Upper lobe of left lung (tissue), 6 donors: Measurements from ENCODE around the gene GALK1. TPM values are rescaled to one million over a fixed set of nuclear protein-coding genes. Genes with fewer than 3 reads are reported as not detected.

ENCODE experiments used
- ATAC-seq, 2 donors: fragments of 200-7000 bp; cut with Tn5 transposase; one replicate each; pipeline ENCODE4 v1.9.1; 2022; ENCODE audit warnings: mild to moderate bottlenecking in 2 of 2, moderate library complexity in 2 of 2; ENCODE audit not compliant: low FRiP score in 2 of 2
- DNase-seq, 2 donors: peaks; one replicate each; pipeline ENCODE4 v3.0.0-alpha.2; 2019 to 2020
- H3K27ac ChIP-seq, 4 donors: fragments of 200-600 bp; sonication (generic); one replicate each; pipeline ENCODE4 v1.5.1; 2016 to 2019
- H3K27me3 ChIP-seq, 4 donors: fragments of 200-600 bp; sonication (generic); one replicate each; pipeline ENCODE4 v1.5.1; 2017 to 2019
- H3K36me3 ChIP-seq, 4 donors: fragments of 200-600 bp; sonication (generic); one replicate each; pipeline ENCODE4 v1.5.1; 2016 to 2019
- H3K4me1 ChIP-seq, 4 donors: fragments of 200-600 bp; sonication (generic); one replicate each; pipeline ENCODE4 v1.5.1; 2018 to 2019
- H3K4me3 ChIP-seq, 4 donors: fragments of 200-600 bp; sonication (generic); one replicate each; pipeline ENCODE4 v1.5.1; 2017 to 2019; ENCODE audit warnings: mild to moderate bottlenecking in 2 of 4, moderate library complexity in 1 of 4
- H3K9me3 ChIP-seq, 4 donors: fragments of 200-600 bp; sonication (generic); one replicate each; pipeline ENCODE4 v1.5.1; 2018 to 2019
- EP300 ChIP-seq, 4 donors: sonication (generic); formaldehyde crosslinking; IDR thresholded peaks; one replicate each; pipeline ENCODE4 v1.5.1; 2017; ENCODE audit warnings: antibody characterized with exemption in 4 of 4, control low read depth in 2 of 4
- POLR2A ChIP-seq, 4 donors: fragments of 450-650 bp; IDR thresholded peaks; one replicate each; pipeline ENCODE4 v1.5.1; 2016 to 2017; ENCODE audit warnings: antibody characterized with exemption in 4 of 4, mild to moderate bottlenecking in 2 of 4
- POLR2AphosphoS5 ChIP-seq, 2 donors: sonication (generic); formaldehyde crosslinking; IDR thresholded peaks; one replicate each; pipeline ENCODE4 v1.5.1; 2017; ENCODE audit warnings: antibody characterized with exemption in 2 of 2
- WGBS, 2 donors: methylation state at CpG; one replicate each; pipeline ENCODE4 v1.1.5; 2017 to 2018; 5-methylcytosine and 5-hydroxymethylcytosine counted together
- total RNA-seq, 6 donors: library from RNA; depleted of rRNA in 4 of 6; stranded (reverse); fragments of >200 nt in 4 of 6; gene quantifications; one replicate each; pipeline versions ENCODE4 v1.1.0 to v1.2.1, GENCODE V29; 2016 to 2021
- TF ChIP-seq, protein P1 (sequence below), 6 experiments: fragments of 450-650 bp in 4 of 6; fragments of 200-600 bp in 2 of 6; sonication (generic) in 2 of 6; IDR thresholded peaks; one replicate each; pipeline ENCODE4 v1.5.1; 2016 to 2019; ENCODE audit warnings: antibody characterized with exemption in 6 of 6
- donor health status: DM: no; HTN: no; CAD: no; lungs with moderate emphysema.
- donor health status: DM: no; HTN: yes; CAD: no; lungs with severe emphysema.

Gene GALK1
- total RNA-seq, 6 donors from 2014 or later, result 18.9 to 65.7 (median 40.6) TPM

DNA sequence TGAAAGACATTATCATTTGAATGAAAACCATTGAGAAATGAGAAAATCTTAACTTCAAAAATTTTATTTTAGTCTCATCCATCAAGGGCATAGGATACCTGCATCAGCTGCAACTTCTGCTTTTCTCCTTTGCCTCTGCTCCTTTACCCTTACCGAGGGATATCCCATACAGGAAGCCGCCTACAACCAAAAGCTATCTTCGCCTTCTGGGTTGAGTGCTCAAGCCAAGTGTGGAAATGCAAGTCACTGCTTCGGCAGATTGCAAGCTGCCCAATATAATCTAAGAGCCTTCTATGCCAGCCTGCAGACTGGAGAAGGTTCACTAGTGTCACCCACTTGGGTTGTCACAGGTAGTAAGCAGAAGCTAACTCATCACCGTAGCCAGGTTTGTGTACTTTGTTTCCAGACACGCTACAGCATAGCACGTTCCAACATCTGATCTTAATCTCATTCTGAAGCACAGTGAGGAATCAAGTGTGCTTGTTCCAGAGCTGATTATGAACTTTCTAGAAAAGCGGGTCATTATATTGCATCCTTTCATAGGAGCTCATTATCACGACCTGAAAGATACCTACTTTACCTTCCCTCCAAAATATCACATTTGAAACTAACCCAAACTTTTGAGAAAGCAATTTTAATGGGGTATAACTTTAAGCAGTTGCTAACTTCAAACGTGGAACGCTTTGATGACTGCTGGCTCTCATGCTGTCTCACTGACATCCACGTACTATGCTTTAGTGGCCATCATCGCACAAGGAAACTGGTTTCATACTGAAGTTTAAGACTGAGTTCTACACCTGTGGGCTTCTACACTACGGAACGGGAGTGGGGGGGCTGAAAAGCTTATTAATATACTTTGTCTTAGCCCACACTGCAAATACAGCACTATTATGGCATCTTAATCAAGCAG lies 11.6 kb upstream of the GALK1 start:
- peak overlapping the region; percentile 89 to 97 (median 90) for H3K4me3 ChIP-seq
- H3K4me1 ChIP-seq, result peaks cover 25 to 43% (median 31%) of the 10 kb centered on the region in 4 donors
- WGBS, 2 donors, result 28 to 34% methylated on average over 15 of the region's 15 CpGs
- DNase-seq, result no peak
- ATAC-seq, result no peak
- H3K36me3 ChIP-seq, result peaks cover 11 to 52% (median 20%) of the 10 kb centered on the region in 4 donors
- no peaks in the 10 kb centered on the region for H3K9me3 ChIP-seq
- TF ChIP-seq POLR2AphosphoS5 (IDR thresholded peaks at IDR 0.05), result peak in 1 of 2 donors; percentile 70
- TF ChIP-seq EP300 (IDR thresholded peaks at IDR 0.05), result no peak
- TF ChIP-seq, protein P1, sequence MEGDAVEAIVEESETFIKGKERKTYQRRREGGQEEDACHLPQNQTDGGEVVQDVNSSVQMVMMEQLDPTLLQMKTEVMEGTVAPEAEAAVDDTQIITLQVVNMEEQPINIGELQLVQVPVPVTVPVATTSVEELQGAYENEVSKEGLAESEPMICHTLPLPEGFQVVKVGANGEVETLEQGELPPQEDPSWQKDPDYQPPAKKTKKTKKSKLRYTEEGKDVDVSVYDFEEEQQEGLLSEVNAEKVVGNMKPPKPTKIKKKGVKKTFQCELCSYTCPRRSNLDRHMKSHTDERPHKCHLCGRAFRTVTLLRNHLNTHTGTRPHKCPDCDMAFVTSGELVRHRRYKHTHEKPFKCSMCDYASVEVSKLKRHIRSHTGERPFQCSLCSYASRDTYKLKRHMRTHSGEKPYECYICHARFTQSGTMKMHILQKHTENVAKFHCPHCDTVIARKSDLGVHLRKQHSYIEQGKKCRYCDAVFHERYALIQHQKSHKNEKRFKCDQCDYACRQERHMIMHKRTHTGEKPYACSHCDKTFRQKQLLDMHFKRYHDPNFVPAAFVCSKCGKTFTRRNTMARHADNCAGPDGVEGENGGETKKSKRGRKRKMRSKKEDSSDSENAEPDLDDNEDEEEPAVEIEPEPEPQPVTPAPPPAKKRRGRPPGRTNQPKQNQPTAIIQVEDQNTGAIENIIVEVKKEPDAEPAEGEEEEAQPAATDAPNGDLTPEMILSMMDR (IDR thresholded peaks at IDR 0.05), result no peak
- TF ChIP-seq POLR2A (IDR thresholded peaks at IDR 0.05), result peak in 1 of 4 donors; percentile 5
- H3K27ac ChIP-seq, result peak overlapping the region in 3 of 4 donors; percentile 60 to 99 (median 99)
- no peaks in the 10 kb centered on the region for H3K27me3 ChIP-seq

DNA sequence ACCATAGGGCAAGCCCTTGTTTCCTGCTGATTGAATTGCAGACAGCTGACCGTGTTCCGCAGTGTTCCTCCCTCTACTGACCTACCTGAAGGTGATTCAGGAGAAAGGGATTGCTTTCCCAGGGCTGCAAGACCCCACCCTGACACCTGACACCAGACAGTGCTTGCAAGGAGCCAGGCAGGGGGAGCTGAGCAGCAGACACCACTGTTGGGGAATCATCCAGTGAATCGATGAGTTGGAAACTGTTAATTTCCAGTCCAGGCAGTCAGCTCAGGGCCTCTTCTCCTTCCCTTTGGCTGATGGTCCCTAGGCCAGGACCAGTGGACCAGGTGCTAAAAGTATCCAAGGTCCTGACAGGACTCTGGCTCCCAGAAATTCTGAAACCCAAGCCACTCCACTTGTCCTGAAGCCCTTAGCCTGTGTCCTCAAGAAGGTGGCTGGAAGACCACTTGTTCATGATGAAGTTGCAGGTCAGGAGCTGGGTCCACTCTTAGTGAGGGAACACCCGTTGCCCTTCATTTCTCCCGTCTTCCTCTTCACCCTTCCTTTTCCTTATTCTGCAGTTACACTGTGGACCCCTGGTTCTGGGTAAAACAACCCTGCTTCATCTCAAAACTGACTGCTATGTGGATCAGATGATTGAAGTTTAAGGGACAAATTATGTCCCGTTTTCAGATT lies 10.1 kb upstream of the GALK1 start:
- DNase-seq (no peak), ATAC-seq (peak in 1 of 2 donors; percentile 0)
- TF ChIP-seq POLR2AphosphoS5 (IDR thresholded peaks at IDR 0.05) (peak in 1 of 2 donors; percentile 58), EP300 (IDR thresholded peaks at IDR 0.05) (peak in 1 of 4 donors; percentile 4), POLR2A (IDR thresholded peaks at IDR 0.05) (peak in 1 of 4 donors; percentile 32)
- TF ChIP-seq, protein P1 (IDR thresholded peaks at IDR 0.05), result no peak
- Histone ChIP-seq H3K36me3 (peaks cover 11 to 52% (median 20%) of the 10 kb centered on the region in 4 donors), H3K4me3 (no peak overlapping the region), H3K4me1 (peaks cover 25 to 35% (median 28%) of the 10 kb centered on the region in 4 donors), H3K27me3 (no peaks in the 10 kb centered on the region), H3K27ac (peak overlapping the region; percentile 4 to 99 (median 80)), H3K9me3 (no peaks in the 10 kb centered on the region)
- WGBS, 2 donors, result 64 to 67% methylated on average over 5 to 6 of the region's 6 CpGs

DNA sequence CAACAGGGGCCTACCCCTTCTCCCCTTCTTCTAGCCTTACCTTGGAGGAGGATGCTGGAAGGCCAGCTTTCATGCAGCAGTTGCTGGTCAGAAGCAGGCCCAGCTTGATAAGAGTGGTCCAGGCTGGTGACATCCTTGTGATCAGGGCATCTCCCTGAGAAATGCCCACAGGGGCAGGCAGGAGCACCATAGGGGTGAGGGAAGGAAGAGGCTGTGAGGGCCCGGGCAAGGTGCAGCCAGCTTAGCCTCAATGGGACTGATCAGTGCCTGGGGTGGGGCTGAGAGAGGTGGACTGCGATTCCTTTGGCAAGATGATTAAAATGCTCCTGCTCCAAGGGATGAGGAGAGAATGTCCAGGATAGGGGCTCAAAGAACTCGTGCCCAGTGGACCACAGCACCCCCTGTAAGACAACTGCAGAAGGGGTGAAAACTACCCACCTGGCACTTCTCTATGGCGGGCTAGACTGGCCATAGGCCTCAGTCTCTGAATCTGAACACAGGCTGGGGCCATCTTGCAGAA lies 9.5 kb upstream of the GALK1 start:
- DNase-seq (peak in 1 of 2 donors; percentile 21), ATAC-seq (peak in 1 of 2 donors; percentile 52)
- Histone ChIP-seq H3K36me3 (peaks cover 11 to 52% (median 20%) of the 10 kb centered on the region in 4 donors), H3K4me1 (peaks cover 25 to 36% (median 27%) of the 10 kb centered on the region in 4 donors), H3K27me3 (no peaks in the 10 kb centered on the region), H3K27ac (peak overlapping the region in 2 of 4 donors; percentile 60 to 99), H3K9me3 (no peaks in the 10 kb centered on the region), H3K4me3 (no peak overlapping the region)
- TF ChIP-seq, protein P1 (IDR thresholded peaks at IDR 0.05), result no peak
- TF ChIP-seq EP300 (IDR thresholded peaks at IDR 0.05) (no peak), POLR2AphosphoS5 (IDR thresholded peaks at IDR 0.05) (no peak), POLR2A (IDR thresholded peaks at IDR 0.05) (no peak)
- WGBS, 2 donors, result 84 to 87% methylated on average over 4 of the region's 4 CpGs

DNA sequence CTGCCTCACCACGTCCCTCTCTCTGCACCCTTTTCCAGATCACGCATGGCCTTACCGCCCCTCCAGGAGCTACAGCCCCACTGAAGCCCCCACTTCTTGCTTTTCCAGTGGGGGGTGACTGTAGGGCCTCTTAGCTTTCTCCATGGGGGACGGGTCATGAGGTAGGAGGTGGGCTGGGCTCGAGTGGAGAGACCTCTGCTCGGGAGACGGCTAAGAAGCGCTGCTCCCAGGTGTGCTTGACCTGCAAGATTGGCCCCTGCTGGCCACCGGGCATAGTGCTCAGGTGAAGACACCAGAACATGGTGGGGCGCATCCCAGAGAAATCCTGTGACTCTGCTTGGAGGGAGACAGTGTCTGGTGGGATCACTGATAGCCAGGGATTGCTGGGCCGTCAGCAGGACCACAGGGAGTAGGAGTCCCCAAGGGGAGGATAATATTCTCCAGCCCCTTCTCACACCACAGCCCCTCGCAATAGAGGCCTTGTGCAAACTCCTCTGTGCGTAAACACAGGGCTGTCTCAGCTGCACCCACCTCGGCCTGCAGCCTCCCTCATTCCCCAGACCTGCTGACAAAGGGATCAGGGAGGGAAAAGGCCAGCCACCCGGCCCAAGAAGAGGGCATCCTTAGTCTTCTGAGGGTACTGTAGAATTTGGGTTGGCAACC lies 8.9 kb upstream of the GALK1 start:
- DNase-seq, result no peak
- ATAC-seq, result peak in 1 of 2 donors; percentile 2
- Histone ChIP-seq H3K9me3 (no peaks in the 10 kb centered on the region), H3K4me1 (peaks cover 25 to 40% (median 27%) of the 10 kb centered on the region in 4 donors), H3K4me3 (no peak overlapping the region), H3K27ac (peak overlapping the region in 2 of 4 donors; percentile 60 to 99), H3K27me3 (no peaks in the 10 kb centered on the region), H3K36me3 (peaks cover 11 to 50% (median 19%) of the 10 kb centered on the region in 4 donors)
- TF ChIP-seq, protein P1 (IDR thresholded peaks at IDR 0.05), result peak in 1 of 6 experiments; percentile 38
- TF ChIP-seq POLR2AphosphoS5 (IDR thresholded peaks at IDR 0.05), result no peak
- 88% methylated on average over 11 to 15 of the region's 15 CpGs for WGBS, 2 donors
